Trophoblast cell (in vitro differentiated cells and primary cell): ENCODE results near the gene FANCC.
A peak's percentile ranks its signal among the peaks of the same experiment; 100 is the strongest.

Source experiments
- DNase-seq, 2 donors: peaks; one replicate each; pipeline ENCODE4 v3.0.0-alpha.2; 2016
- H2AFZ ChIP-seq: 2 replicates; pipeline ENCODE4 v1.6.1; 2013; ENCODE audit warnings: low read length, moderate library complexity, mild to moderate bottlenecking; ENCODE audit not compliant: insufficient read depth, poor library complexity
- H2AK5ac ChIP-seq: 2 replicates; pipeline ENCODE4 v1.6.1; 2013; ENCODE audit warnings: mild to moderate bottlenecking, low read length
- H2BK120ac ChIP-seq: 2 replicates; pipeline ENCODE4 v1.6.1; 2013; ENCODE audit warnings: low read length, mild to moderate bottlenecking, moderate library complexity; ENCODE audit not compliant: insufficient read depth, poor library complexity
- H2BK12ac ChIP-seq: 2 replicates; pipeline ENCODE4 v1.6.1; 2013; ENCODE audit warnings: mild to moderate bottlenecking, low read length, moderate library complexity
- H2BK5ac ChIP-seq: 2 replicates; pipeline ENCODE4 v1.6.1; 2013; ENCODE audit warnings: low read length, low read depth, moderate library complexity, mild to moderate bottlenecking; ENCODE audit not compliant: poor library complexity
- H3K14ac ChIP-seq: 2 replicates; pipeline ENCODE4 v1.6.1; 2013; ENCODE audit warnings: mild to moderate bottlenecking, low read length
- H3K18ac ChIP-seq: 2 replicates; pipeline ENCODE4 v1.6.1; 2013; ENCODE audit warnings: mild to moderate bottlenecking, low read length
- H3K23ac ChIP-seq: 2 replicates; pipeline ENCODE4 v1.6.1; 2013; ENCODE audit warnings: low read length
- H3K27ac ChIP-seq: 2 replicates; pipeline ENCODE4 v1.5.1; 2013; ENCODE audit warnings: low read depth, mild to moderate bottlenecking, inconsistent platforms, low read length, moderate library complexity
- H3K27me3 ChIP-seq: 2 replicates; pipeline ENCODE4 v1.6.1; 2013; ENCODE audit warnings: inconsistent platforms, mild to moderate bottlenecking, low read length, moderate library complexity; ENCODE audit not compliant: insufficient read depth
- H3K36me3 ChIP-seq, 2 experiments: 1 replicate in 1 of 2; 2 replicates in 1 of 2; pipeline ENCODE4 v1.6.1; 2013; ENCODE audit warnings: low read length in 2 of 2, mild to moderate bottlenecking in 2 of 2, moderate library complexity in 1 of 2; ENCODE audit not compliant: insufficient read depth in 2 of 2, control insufficient read depth in 1 of 2
- H3K4ac ChIP-seq: 2 replicates; pipeline ENCODE4 v1.6.1; 2013; ENCODE audit warnings: low read depth, mild to moderate bottlenecking, low read length, moderate library complexity
- H3K4me1 ChIP-seq, 2 experiments: 1 replicate in 1 of 2; 2 replicates in 1 of 2; pipeline ENCODE4 v1.6.1; 2013; ENCODE audit warnings: low read length in 2 of 2, mild to moderate bottlenecking in 2 of 2, moderate library complexity in 1 of 2; ENCODE audit not compliant: insufficient read depth in 2 of 2, control insufficient read depth in 1 of 2
- H3K4me2 ChIP-seq: 2 replicates; pipeline ENCODE4 v1.6.1; 2013; ENCODE audit warnings: inconsistent platforms, mild to moderate bottlenecking, low read length, moderate library complexity
- H3K4me3 ChIP-seq: 2 replicates; pipeline ENCODE4 v1.5.1; 2013; ENCODE audit warnings: mild to moderate bottlenecking, low read depth, low read length, inconsistent platforms
- H3K79me1 ChIP-seq: one replicate; pipeline ENCODE4 v1.6.1; 2013; ENCODE audit warnings: low read length
- H3K79me2 ChIP-seq: 2 replicates; pipeline ENCODE4 v1.6.1; 2013; ENCODE audit warnings: low read length, mild to moderate bottlenecking; ENCODE audit not compliant: control insufficient read depth, insufficient read depth, poor library complexity
- H3K9ac ChIP-seq: 2 replicates; pipeline ENCODE4 v1.6.1; 2013; ENCODE audit warnings: mild to moderate bottlenecking, low read length
- H3K9me3 ChIP-seq: 2 replicates; pipeline ENCODE4 v1.6.1; 2013; ENCODE audit warnings: low read depth, mild to moderate bottlenecking, control low read depth, inconsistent platforms, low read length; ENCODE audit not compliant: insufficient read depth
- H4K12ac ChIP-seq: 2 replicates; pipeline ENCODE4 v1.6.1; 2013; ENCODE audit warnings: low read depth, mild to moderate bottlenecking, low read length, moderate library complexity
- H4K8ac ChIP-seq: 2 replicates; pipeline ENCODE4 v1.6.1; 2013; ENCODE audit warnings: low read depth, mild to moderate bottlenecking, low read length, moderate library complexity
- H4K91ac ChIP-seq: one replicate; pipeline ENCODE4 v1.6.1; 2013; ENCODE audit warnings: low read depth, mild to moderate bottlenecking, low read length, moderate library complexity
- WGBS: extraction: QIAGEN DNeasy Blood & Tissue Kit; methylation state at CpG from one replicate; pipeline ENCODE4 v1.1.7; 2013; ENCODE audit warnings: missing lambda C conversion rate; ENCODE audit not compliant: insufficient read length, insufficient coverage; ENCODE audit errors: extremely low coverage; 5-methylcytosine and 5-hydroxymethylcytosine counted together

FANCC gene

GRCh38 chr9:95058121-95058785 is 259.3 kb downstream of the FANCC start:
- Histone ChIP-seq H3K14ac (no peak overlapping the region), H4K91ac (no peak overlapping the region), H2AFZ (no peak overlapping the region), H3K79me1 (peaks cover 2% of the 10 kb centered on the region), H2AK5ac (no peak overlapping the region), H3K18ac (peak overlapping the region; percentile 52), H3K27me3 (no peaks in the 10 kb centered on the region), H3K23ac (no peak overlapping the region), H3K4ac (no peak overlapping the region), H4K8ac (no peak overlapping the region), H4K12ac (no peak overlapping the region), H2BK12ac (no peak overlapping the region), H3K79me2 (no peaks in the 10 kb centered on the region), H3K36me3 (peaks cover 12 to 25% of the 10 kb centered on the region in 2 experiments), H3K4me1 (peaks cover 13 to 15% of the 10 kb centered on the region in 2 experiments), H2BK120ac (no peak overlapping the region), H2BK5ac (no peak overlapping the region), H3K4me2 (no peak overlapping the region), H3K27ac (no peak overlapping the region), H3K9ac (no peak overlapping the region), H3K4me3 (no peak overlapping the region), H3K9me3 (no peaks in the 10 kb centered on the region)
- DNase-seq, result no peak
- no CpG with 5 or more reads among the region's 7 CpGs for WGBS

- Histone ChIP-seq H3K79me2 (no peaks in the 10 kb centered on the region), H2BK5ac (no peak overlapping the region), H4K12ac (no peak overlapping the region), H2AFZ (no peak overlapping the region), H2BK12ac (no peak overlapping the region), H3K14ac (no peak overlapping the region), H3K4me3 (no peak overlapping the region), H3K27ac (no peak overlapping the region), H4K8ac (no peak overlapping the region), H3K23ac (no peak overlapping the region), H3K36me3 (peaks cover 3 to 15% of the 10 kb centered on the region in 2 experiments), H4K91ac (no peak overlapping the region), H2AK5ac (no peak overlapping the region), H3K4me2 (no peak overlapping the region), H3K18ac (no peak overlapping the region), H3K79me1 (peaks cover 2% of the 10 kb centered on the region), H3K4me1 (peaks cover 13 to 15% of the 10 kb centered on the region in 2 experiments), H3K9ac (no peak overlapping the region), H3K4ac (no peak overlapping the region), H3K9me3 (no peaks in the 10 kb centered on the region), H3K27me3 (no peaks in the 10 kb centered on the region), H2BK120ac (no peak overlapping the region)
- WGBS, result no CpG with 5 or more reads among the region's 10 CpGs
- no peak for DNase-seq
These were observed 260.4 kb downstream of the FANCC start for GRCh38 chr9:95057101-95057500.

- Histone ChIP-seq H3K36me3 (peaks cover 0 to 11% of the 10 kb centered on the region in 2 experiments), H2BK12ac (no peak overlapping the region), H4K12ac (no peak overlapping the region), H4K8ac (no peak overlapping the region), H3K79me1 (peaks cover 2% of the 10 kb centered on the region), H2AFZ (peak overlapping the region; percentile 37), H3K27ac (peak overlapping the region; percentile 79), H3K4me1 (peaks cover 13 to 15% of the 10 kb centered on the region in 2 experiments), H3K18ac (peak overlapping the region; percentile 78), H2BK5ac (peak overlapping the region; percentile 8), H3K4me3 (no peak overlapping the region), H3K23ac (no peak overlapping the region), H3K79me2 (no peaks in the 10 kb centered on the region), H3K4me2 (no peak overlapping the region), H4K91ac (no peak overlapping the region), H3K9ac (no peak overlapping the region), H2BK120ac (no peak overlapping the region), H3K9me3 (no peaks in the 10 kb centered on the region), H3K27me3 (no peaks in the 10 kb centered on the region), H2AK5ac (no peak overlapping the region), H3K4ac (no peak overlapping the region), H3K14ac (peak overlapping the region; percentile 19)
- no CpG with 5 or more reads among the region's 15 CpGs for WGBS
- no peak for DNase-seq
These were observed 261.5 kb downstream of the FANCC start for GRCh38 chr9:95055851-95056551.

GRCh38 chr9:95055334-95055850 is 262.1 kb downstream of the FANCC start:
- no peak overlapping the region for H4K91ac ChIP-seq

More at GRCh38 chr9:95055334-95055850, 262.1 kb downstream of the FANCC start:
- DNase-seq, result no peak
- no CpG with 5 or more reads among the region's 6 CpGs for WGBS
- no peak overlapping the region for H4K8ac ChIP-seq
- peak overlapping the region; percentile 79 for H3K27ac ChIP-seq
- peak overlapping the region; percentile 24 for H3K4me2 ChIP-seq
- H3K18ac ChIP-seq, result no peak overlapping the region
- H2BK5ac ChIP-seq, result peak overlapping the region; percentile 54
- no peak overlapping the region for H2AK5ac ChIP-seq
- H3K27me3 ChIP-seq, result no peaks in the 10 kb centered on the region
- peaks cover 0 to 6% of the 10 kb centered on the region in 2 experiments for H3K36me3 ChIP-seq
- no peak overlapping the region for H3K4ac ChIP-seq
- no peak overlapping the region for H4K12ac ChIP-seq
- peak overlapping the region; percentile 82 for H3K9ac ChIP-seq
- no peak overlapping the region for H3K4me3 ChIP-seq
- H2BK12ac ChIP-seq, result no peak overlapping the region
- H2BK120ac ChIP-seq, result no peak overlapping the region
- H3K14ac ChIP-seq, result no peak overlapping the region
- no peak overlapping the region for H2AFZ ChIP-seq
- H3K79me1 ChIP-seq, result peaks cover 2% of the 10 kb centered on the region
- no peak overlapping the region for H3K23ac ChIP-seq
- peaks cover 13 to 15% of the 10 kb centered on the region in 2 experiments for H3K4me1 ChIP-seq
- H3K79me2 ChIP-seq, result no peaks in the 10 kb centered on the region
- no peaks in the 10 kb centered on the region for H3K9me3 ChIP-seq
